CD4-positive, alpha-beta T cell treated with Interleukin-17A for 1 hour (primary cell): ENCODE data around the gene CD86.
A peak's percentile ranks its signal among the peaks of the same experiment; 100 is the strongest.
"Not testable (repeated sequence)": the region's sequence is repeated elsewhere in the genome, so short reads cannot be mapped to it uniquely, and the experiment has no call there.

ENCODE experiments used
- DNase-seq: peaks from one replicate; pipeline ENCODE4 v3.0.0-alpha.2; 2020

The CD86 gene

GRCh38 chr3:122055215-122055614 lies at the start of gene CD86:
CD86 (plus strand) TSS chr3:122055362; CDS start chr3:122055490, 128 bp downstream.
- no peak for DNase-seq

DNA sequence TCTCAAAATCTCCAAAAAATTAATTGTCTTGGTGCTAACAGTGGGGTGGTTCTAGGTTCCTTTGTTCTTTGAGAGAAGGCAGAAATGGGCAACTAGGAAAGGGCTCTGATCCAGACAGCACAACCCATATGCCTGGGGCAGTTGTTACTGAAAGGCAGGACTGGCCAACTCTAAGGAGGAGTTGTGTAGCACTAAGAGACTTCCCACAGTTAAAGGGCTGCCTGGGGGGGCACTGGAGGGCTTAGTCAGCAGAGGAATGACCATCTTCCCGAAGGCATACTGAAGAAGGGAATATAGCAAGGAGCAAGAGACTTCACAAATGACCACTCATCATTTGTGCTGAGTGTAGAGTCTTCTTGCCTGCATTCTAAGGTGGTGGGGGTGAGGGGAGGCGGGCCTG lies 48.9 kb upstream of the CD86 start:
- no peak for DNase-seq

DNA sequence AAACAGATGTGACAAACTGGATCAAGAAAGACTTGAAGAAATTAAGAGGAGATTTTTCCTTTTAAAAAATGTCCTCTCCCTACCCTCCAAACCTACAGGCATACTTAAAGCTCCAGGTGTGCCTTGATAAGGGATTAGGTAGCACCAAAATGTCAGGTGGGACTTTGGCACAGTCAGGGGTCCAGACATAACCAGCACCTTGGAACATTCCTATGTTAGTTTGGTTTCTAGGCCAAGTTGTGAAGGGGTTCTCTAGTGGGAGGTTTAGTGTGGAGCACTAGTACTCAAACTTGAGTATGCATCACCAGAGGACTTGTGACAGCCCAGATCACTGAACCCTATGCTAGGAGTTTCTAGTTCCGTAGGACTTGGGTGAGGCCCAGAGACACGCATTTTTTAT lies 47.0 kb upstream of the CD86 start:
- DNase-seq: no peak

GRCh38 chr3:122010506-122010905 lies 44.7 kb upstream of the CD86 start:
- DNase-seq: no peak

DNA sequence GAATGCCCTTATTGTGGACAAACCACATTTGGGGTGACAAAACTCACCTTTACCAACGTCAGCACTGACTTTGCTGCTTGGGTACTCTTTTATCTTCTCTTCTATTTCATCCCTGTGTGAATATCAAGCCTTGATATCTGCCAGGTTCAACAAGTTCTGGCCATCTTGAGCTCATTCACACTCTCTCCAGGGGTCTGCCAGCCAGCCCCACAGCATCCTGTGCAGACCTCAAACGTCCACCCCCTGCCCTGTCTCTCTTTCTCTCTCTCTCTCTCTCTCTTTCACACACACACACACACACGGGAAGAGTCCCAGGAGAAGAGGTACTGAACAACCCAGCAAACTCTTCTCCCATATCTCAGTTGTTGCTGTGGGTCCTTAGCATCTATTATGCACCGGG lies 43.8 kb upstream of the CD86 start:
- DNase-seq: no peak

DNA sequence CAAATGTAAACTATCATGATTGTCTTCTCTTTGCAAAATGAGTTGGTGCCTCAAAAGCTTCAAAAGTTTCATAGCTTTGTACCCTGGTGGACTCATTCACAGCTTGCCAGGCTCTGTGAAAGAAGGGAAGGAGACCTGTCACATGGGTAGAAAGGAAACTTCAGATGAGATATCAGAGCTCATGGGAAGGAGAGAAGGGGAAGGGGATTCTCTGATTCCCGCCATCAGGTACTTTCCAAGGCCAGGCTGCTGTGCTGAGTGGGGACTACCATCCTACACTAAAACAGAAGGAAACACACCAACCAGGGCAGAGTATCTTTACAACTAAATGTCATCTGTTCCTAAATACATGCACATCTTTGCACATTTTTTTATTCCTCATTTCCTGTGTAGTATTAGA lies 42.3 kb upstream of the CD86 start:
- DNase-seq: no peak

DNA sequence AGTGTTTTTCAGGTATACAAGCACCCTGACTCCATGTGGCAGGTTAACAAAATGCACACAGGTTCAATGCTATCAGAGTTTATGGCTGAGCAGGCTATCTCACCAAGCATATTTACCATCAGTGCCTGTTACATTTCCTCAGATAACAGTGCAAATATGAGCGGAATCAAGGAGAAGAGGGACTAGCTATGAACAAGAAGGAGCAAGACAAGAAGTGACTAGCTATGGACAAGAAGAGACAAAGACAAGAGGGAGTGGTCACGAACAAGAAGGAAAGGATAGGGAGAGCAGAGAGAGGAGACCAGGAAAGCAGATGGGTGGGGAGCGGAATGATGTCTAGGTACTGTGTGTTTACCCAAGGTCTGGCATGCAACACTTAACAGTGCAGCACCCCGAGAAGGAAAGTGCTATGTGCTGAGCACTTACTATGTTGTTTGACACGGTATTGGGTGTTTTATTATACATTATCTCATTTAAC lies 41.7 kb upstream of the CD86 start:
- DNase-seq: no peak

GRCh38 chr3:122014741-122015140 lies 40.4 kb upstream of the CD86 start:
- no peak for DNase-seq

DNA sequence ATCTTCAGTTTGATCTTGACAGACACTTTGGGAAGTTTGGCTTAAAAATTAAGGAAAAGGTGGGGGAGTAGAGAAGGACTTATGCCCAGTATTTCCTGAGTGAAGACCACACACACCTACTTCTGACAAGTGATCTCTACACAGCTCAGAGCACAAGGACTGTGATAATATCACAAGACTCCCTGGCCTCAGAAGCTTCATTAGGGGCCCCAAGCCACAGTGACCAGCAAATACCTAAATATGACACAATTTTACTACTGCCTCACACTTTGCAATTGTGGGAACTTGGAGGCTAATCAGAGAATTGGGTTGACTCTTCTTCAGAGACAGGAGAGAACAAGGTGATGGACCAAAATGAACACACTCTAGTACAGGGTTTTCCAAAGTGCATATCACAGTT lies 35.7 kb upstream of the CD86 start:
- no peak for DNase-seq

DNA sequence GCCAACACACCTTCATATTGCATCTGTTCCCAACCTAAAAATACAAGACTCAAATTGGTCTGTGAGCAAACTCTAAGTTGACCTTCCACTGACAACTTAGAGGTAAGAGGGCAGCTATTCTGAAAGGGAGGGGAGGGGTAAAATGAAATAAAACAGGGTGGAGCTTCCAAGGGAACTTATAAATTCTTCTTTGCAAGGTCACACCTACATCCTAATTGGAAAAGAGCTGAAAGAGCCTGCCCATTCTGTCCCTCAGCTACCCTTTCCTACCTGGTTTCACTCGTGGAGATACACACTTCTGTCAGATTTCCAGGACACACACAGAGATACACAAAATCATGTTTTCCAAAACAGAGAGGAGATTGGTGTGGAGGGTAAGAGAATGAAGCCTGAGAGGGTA lies 34.1 kb upstream of the CD86 start:
- DNase-seq: no peak

GRCh38 chr3:122021811-122022401 lies 33.3 kb upstream of the CD86 start, which contains the start of gene ILDR1:
ILDR1 (minus strand) TSS chr3:122022247; CDS start chr3:122022077, 170 bp downstream.
- DNase-seq: no peak

GRCh38 chr3:122023335-122023910 lies 31.7 kb upstream of the CD86 start:
- DNase-seq: no peak

GRCh38 chr3:122024800-122025199 lies 30.4 kb upstream of the CD86 start:
- no peak for DNase-seq

DNA sequence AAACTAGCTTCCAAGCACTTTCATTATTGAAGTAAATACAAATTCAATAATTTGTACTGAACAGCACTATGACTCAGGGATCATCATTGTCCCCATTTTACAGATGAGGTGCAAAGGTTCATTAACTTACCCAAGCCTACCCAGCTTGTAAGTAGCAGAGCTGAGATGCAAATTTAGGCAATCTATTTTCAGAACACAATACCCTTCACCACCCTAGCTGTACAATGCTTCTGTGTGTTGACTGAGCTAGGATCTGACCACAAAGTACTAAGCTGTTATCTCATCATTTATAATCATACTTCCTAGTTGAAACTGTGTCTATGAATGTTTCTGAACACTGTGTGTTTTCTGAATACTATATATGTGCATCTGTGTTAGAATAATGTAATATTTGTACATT lies 29.9 kb upstream of the CD86 start:
- DNase-seq: no peak

- peak; percentile 37 for DNase-seq
Measured at GRCh38 chr3:122030381-122031122, 24.6 kb upstream of the CD86 start.

DNA sequence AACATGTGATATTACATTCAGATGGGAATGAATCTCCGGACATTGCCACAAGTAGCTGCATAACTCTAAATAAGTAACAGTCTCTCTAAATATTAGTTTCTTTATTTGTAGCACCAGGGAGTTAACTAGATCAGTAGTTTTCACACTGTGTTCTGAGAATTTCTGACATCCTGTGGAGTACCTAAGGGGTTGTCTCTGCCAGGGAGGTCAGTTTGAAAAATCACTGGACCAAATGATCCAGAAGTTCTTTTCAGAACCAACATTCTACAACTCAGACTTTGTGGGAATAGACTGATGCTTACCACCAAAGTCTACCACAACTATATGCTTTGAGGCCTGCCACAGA lies 24.1 kb upstream of the CD86 start:
- DNase-seq: no peak

DNA sequence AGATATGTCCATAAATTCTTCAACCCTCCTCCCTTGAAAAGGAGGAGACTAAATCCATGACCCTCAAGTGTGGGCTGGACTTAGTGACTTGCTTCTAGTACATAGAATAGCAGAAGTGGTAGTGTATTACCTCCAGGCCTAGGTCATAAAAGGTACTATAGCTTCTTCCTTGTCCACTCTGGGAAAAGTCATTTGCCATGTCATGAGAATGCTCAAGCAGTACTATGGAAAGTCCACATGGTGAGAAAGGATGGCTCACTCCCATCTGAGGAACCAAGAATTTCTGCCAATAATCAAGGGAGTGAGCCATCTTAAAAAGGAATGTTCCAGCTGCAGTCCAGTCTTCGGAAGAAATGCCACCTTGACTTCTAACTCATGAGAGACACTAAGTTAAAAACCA lies 22.6 kb upstream of the CD86 start:
- DNase-seq: no peak

GRCh38 chr3:122033023-122033422 lies 22.1 kb upstream of the CD86 start:
- no peak for DNase-seq

DNA sequence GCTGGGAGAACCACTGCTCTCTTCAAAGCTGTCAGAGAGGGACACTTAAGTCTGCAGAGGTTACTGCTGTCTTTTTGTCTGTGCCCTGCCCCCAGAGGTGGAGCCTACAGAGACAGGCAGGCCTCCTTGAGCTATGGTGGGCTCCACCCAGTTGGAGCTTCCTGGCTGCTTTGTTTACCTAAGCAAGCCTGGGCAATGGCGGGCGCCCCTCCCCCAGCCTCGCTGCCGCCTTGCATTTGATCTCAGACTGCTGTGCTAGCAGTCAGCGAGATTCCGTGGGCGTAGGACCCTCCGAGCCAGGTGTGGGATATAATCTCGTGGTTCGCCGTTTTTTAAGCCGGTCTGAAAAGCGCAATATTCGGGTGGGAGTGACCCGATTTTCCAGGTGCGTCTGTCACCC lies 7.9 kb upstream of the CD86 start:
- DNase-seq: not testable (repeated sequence)

DNA sequence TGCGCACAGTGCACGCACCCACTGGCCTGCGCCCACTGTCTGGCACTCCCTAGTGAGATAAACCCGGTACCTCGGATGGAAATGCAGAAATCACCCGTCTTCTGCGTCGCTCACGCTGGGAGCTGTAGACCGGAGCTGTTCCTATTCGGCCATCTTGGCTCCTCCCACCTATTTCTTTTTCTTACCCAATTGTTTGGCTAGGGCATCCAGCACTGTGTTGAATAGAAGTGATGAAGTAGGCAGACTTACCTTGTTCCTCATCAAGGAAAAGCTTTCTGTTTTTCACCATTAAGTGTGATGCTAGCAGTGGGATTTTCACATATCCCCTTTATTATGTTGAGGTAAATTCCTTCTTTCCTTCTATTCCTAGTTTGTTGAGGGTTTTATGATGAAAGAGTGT lies 7.4 kb upstream of the CD86 start:
- DNase-seq: not testable (repeated sequence)

- DNase-seq: no peak
Measured at GRCh38 chr3:122052968-122053367, 2.2 kb upstream of the CD86 start.

GRCh38 chr3:122057671-122058070 lies 2.5 kb downstream of the CD86 start:
- DNase-seq: no peak

DNA sequence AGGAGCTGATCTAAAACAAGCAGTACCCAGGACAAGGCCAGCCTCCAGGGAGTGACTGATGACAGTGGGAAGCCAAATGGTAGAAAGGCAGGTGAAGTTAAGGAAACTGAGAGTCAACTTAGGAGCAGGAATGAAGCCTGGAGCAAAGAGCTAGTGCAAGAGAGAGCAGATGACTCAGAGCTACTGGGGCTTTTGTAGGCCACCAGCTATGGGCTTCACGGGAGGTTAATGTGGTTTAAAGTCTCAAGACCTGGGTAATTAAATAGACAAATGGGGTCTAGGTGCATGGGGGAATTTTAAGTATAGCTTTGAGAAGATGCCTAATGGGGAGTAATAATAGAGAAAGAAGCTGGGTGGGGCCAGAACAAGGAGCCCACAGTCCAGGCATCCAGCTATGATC lies 3.1 kb downstream of the CD86 start:
- no peak for DNase-seq

DNA sequence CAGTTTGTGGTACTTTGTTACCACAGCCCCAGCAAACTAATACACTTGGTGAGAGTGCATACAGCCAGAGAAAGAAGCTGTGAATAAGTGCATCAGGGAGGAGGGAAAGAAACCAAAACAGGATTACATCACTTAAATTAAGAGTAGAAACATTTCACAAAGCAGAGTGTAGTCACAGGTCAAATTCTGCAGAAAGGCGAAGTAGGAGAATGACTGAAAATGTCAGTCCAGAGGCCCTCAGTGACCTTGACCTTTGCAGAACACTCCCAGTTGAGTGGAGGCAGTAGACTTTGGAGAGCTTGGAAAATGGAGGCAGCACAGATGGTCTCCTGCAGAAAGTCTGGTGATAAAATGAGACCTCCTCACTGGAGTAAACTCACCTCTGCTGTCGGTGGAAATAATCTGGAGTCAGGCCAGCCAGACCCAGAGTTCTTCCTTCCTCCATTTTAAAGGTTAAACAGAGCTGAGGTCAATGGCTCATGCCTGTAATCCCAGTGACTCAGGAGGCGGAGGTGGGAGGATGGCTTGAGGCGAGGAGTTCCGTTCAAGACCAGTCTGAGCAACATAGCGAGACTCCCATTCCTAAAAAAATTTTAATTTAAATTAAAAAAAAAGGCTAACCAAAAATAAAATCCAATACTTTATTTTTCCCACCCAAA lies 5.0 kb downstream of the CD86 start:
- no peak for DNase-seq
